Astrocyte (in vitro differentiated cells and primary cell): ENCODE results near the gene PSENEN.

Experiments
- CTCF ChIP-seq: IDR thresholded peaks from 2 replicates; pipeline ENCODE4 v1.5.1; 2011; ENCODE audit warnings: low read depth, mild to moderate bottlenecking, inconsistent platforms, low read length, moderate library complexity; ENCODE audit not compliant: insufficient read depth
- EZH2 ChIP-seq: IDR thresholded peaks from 2 replicates; pipeline ENCODE4 v1.6.1; 2012; ENCODE audit warnings: mild to moderate bottlenecking, low read length, inconsistent platforms; ENCODE audit not compliant: insufficient read depth

GRCh38 chr19:35733180-35734125, 12.0 kb upstream of the PSENEN start:
- TF ChIP-seq EZH2 (no peak), CTCF (no peak)
